Endothelial cell of umbilical vein (primary cell): ENCODE results near the gene RND2. TPM values are rescaled to one million over a fixed set of nuclear protein-coding genes. Genes with fewer than 3 reads are reported as not detected.
"Not testable (repeated sequence)": the region's sequence is repeated elsewhere in the genome, so short reads cannot be mapped to it uniquely, and the experiment has no call there.

Experiments
- BruUV-seq: library from RNA; stranded (reverse); fragments of 400-500 nt; replicated peaks from 2 replicates; lab custom pipeline; 2021; lab: Mats Ljungman, UMichigan
- CTCF ChIA-PET: fragments of 300-600, 350-600 bp; sonication (Branson Sonifier 250); formaldehyde crosslinking; loops from one replicate; lab custom pipeline; 2021; ENCODE audit warnings: antibody characterized with exemption, inconsistent platforms; lab: Charles Lee
- POLR2A ChIA-PET: fragments of 300-600, 350-600 bp; sonication (Branson Sonifier 250); formaldehyde crosslinking; loops from one replicate; lab custom pipeline; 2021; ENCODE audit warnings: antibody characterized with exemption, inconsistent platforms; lab: Charles Lee
- DNase-seq: peaks from one replicate; pipeline ENCODE4 v3.0.0-alpha.2; 2011; ENCODE audit warnings: low read depth, low spot score
- FAIRE-seq: peaks from 2 replicates; lab custom pipeline; 2011; peaks lifted over from hg19 to GRCh38; lab: Jason Lieb, UNC
- H2AFZ ChIP-seq: 2 replicates; pipeline ENCODE4 v1.6.0; 2012; ENCODE audit warnings: low read depth, low read length, control low read depth, inconsistent platforms
- H3K27ac ChIP-seq: 2 replicates; pipeline ENCODE4 v1.5.1; 2011; ENCODE audit warnings: low read depth, mild to moderate bottlenecking, control low read depth, low read length, moderate library complexity; ENCODE audit not compliant: insufficient read depth
- H3K27me3 ChIP-seq, 2 experiments: 2 replicates each; pipeline versions ENCODE4 v1.6.0 to v1.6.1; 2011; ENCODE audit warnings: low read length in 2 of 2, mixed read lengths in 1 of 2; ENCODE audit not compliant: control insufficient read depth in 2 of 2, insufficient read depth in 2 of 2
- H3K36me3 ChIP-seq, 2 experiments: 2 replicates in 1 of 2; 3 replicates in 1 of 2; pipeline ENCODE4 v1.5.1; 2011; ENCODE audit warnings: low read length in 2 of 2, mild to moderate bottlenecking in 1 of 2, moderate library complexity in 1 of 2; ENCODE audit not compliant: control insufficient read depth in 2 of 2, insufficient read depth in 2 of 2; ENCODE audit errors: extremely low read depth in 1 of 2
- H3K4me1 ChIP-seq: 3 replicates; pipeline ENCODE4 v1.5.1; 2011; ENCODE audit warnings: mild to moderate bottlenecking, low read length; ENCODE audit not compliant: control insufficient read depth, insufficient read depth; ENCODE audit errors: extremely low read depth
- H3K4me2 ChIP-seq: 2 replicates; pipeline ENCODE4 v1.6.1; 2011; ENCODE audit warnings: low read length, control low read depth, mixed read lengths; ENCODE audit not compliant: insufficient read depth
- H3K4me3 ChIP-seq, 3 experiments: fragments of 200-600 bp in 1 of 3; sonication (generic), shearing (Covaris generic) in 1 of 3; replicated peaks in 1 of 3; 2 replicates each; pipeline ENCODE4 v1.5.1; 2011 to 2016; ENCODE audit warnings: control low read depth in 3 of 3, low read length in 3 of 3, mild to moderate bottlenecking in 2 of 3, inconsistent platforms in 1 of 3, low read depth in 1 of 3, moderate library complexity in 1 of 3; ENCODE audit not compliant: insufficient read depth in 1 of 3
- H3K79me2 ChIP-seq: 2 replicates; pipeline ENCODE4 v1.6.0; 2012; ENCODE audit warnings: low read length, inconsistent platforms; ENCODE audit not compliant: control insufficient read depth, insufficient read depth
- H3K9ac ChIP-seq: replicated peaks from 2 replicates; pipeline ENCODE3; 2011; ENCODE audit warnings: low read length, control low read depth; ENCODE audit not compliant: insufficient read depth; ENCODE audit errors: extremely low read depth
- H3K9me1 ChIP-seq: replicated peaks from 3 replicates; pipeline ENCODE4 v1.6.0; 2011; ENCODE audit warnings: mild to moderate bottlenecking, low read length; ENCODE audit not compliant: control insufficient read depth, insufficient read depth; ENCODE audit errors: extremely low read depth
- H3K9me3 ChIP-seq: replicated peaks from 2 replicates; pipeline ENCODE4 v1.5.1; 2012; ENCODE audit warnings: low read length, inconsistent platforms; ENCODE audit not compliant: control insufficient read depth, insufficient read depth
- H4K20me1 ChIP-seq: replicated peaks from 2 replicates; pipeline ENCODE3; 2011; ENCODE audit warnings: mild to moderate bottlenecking, low read length; ENCODE audit not compliant: control insufficient read depth, insufficient read depth; ENCODE audit errors: extremely low read depth
- EZH2 ChIP-seq: IDR thresholded peaks from 2 replicates; pipeline ENCODE4 v1.6.1; 2012; ENCODE audit warnings: borderline replicate concordance, low read depth, mild to moderate bottlenecking, moderate library complexity, low read length, inconsistent platforms; ENCODE audit not compliant: severe bottlenecking
- FOS ChIP-seq: IDR thresholded peaks from 2 replicates; pipeline ENCODE4 v1.6.1; 2011; ENCODE audit warnings: mild to moderate bottlenecking, low read length, moderate library complexity, borderline replicate concordance; ENCODE audit not compliant: insufficient read depth
- GATA2 ChIP-seq: IDR thresholded peaks from 2 replicates; pipeline ENCODE4 v1.7.0; 2011; ENCODE audit warnings: low read depth, mild to moderate bottlenecking, moderate library complexity, mixed read lengths, low read length; ENCODE audit not compliant: insufficient read length, insufficient read depth
- JUN ChIP-seq: IDR thresholded peaks from 2 replicates; pipeline ENCODE4 v1.6.1; 2011; ENCODE audit warnings: borderline replicate concordance, low read depth; ENCODE audit not compliant: insufficient read length, insufficient read depth
- MYC ChIP-seq: IDR thresholded peaks from one replicate; pipeline ENCODE4 v1.6.1; 2011; ENCODE audit warnings: mild to moderate bottlenecking, low read depth, low read length
- POLR2A ChIP-seq: IDR thresholded peaks from 2 replicates; pipeline ENCODE4 v1.6.1; 2012; ENCODE audit warnings: low read depth, mild to moderate bottlenecking, control low read depth, low read length
- POLR2AphosphoS5 ChIP-seq: IDR thresholded peaks from 2 replicates; pipeline ENCODE4 v1.6.1; 2012; ENCODE audit warnings: low read depth, mild to moderate bottlenecking, control low read depth, low read length, moderate library complexity; ENCODE audit not compliant: insufficient read depth
- dilution Hi-C: fragments of 300-500 bp; cut with MboI; formaldehyde crosslinking; loops from one replicate; pipeline ENCODE4 v1.15.0; 2019; ENCODE audit warnings: low sequenced_read_pairs; ENCODE audit not compliant: extremely low pct_ligation_motif_present
- intact Hi-C: fragments of 100-400 bp; cut with micrococcal nuclease; formaldehyde crosslinking; loops from one replicate; pipeline ENCODE4 v1.10.0; 2022
- polyA plus RNA-seq, 4 experiments: library from polyadenylated mRNA; depleted of rRNA in 3 of 4; stranded (reverse) in 3 of 4; unstranded in 1 of 4; fragments of >200 nt; gene quantifications; 2 replicates each; pipeline versions ENCODE4 v1.2.1 to v1.2.3, GENCODE V29; 2011 to 2012; ENCODE audit warnings: missing spikeins in 1 of 4
- total RNA-seq: library from RNA; stranded (reverse); gene quantifications from 2 replicates; pipeline ENCODE4 v1.2.3, GENCODE V29; 2021
- TF ChIP-seq, protein P1 (sequence below), 2 donors: IDR thresholded peaks; 1 replicate in 1 of 2; 2 replicates in 1 of 2; pipeline ENCODE4 v1.5.1; 2011; ENCODE audit warnings: low read length in 2 of 2, mild to moderate bottlenecking in 2 of 2, moderate library complexity in 2 of 2, control low read depth in 1 of 2, inconsistent platforms in 1 of 2, low read depth in 1 of 2; ENCODE audit not compliant: insufficient read depth in 1 of 2; ENCODE audit errors: extremely low read depth in 1 of 2
- TF ChIP-seq, protein P2 (sequence below): IDR thresholded peaks from 2 replicates; pipeline ENCODE4 v1.6.1; 2011; ENCODE audit not compliant: insufficient read depth, insufficient read length

Gene RND2
- total and polyA plus RNA-seq, 2 donors (not counting 3 experiments of a cell fraction or from before 2014, with no cell fraction given), result 0.81 to 0.97 TPM

DNA sequence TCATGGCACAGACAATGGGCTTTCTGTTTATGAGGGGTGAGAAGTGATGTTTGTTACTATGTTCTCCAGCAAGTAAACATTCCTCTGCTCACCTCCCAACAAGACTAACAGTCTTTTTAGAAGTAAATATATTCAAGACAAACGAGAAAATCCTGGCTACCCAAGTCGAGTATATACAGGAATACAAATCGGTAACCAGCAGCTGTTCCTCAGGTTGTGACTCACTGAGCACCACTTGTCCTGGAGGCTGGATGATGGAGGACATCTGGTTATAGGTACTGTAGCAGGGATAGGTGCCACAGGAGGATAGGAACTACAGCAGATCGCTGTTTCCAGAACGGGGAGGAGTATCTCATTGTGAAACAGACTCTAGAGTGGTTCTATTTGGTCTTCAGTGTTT lies 32.2 kb upstream of the RND2 start:
- no peaks in the 10 kb centered on the region for H3K27me3 ChIP-seq
- no peak for DNase-seq
- H2AFZ ChIP-seq, result no peak overlapping the region
- H3K4me3 ChIP-seq, result no peak overlapping the region
- no peak for TF ChIP-seq EZH2
- no peak for TF ChIP-seq FOS
- TF ChIP-seq MYC, result no peak
- no peak for TF ChIP-seq JUN
- TF ChIP-seq POLR2A, result no peak
- TF ChIP-seq POLR2AphosphoS5, result no peak
- TF ChIP-seq, protein P1, sequence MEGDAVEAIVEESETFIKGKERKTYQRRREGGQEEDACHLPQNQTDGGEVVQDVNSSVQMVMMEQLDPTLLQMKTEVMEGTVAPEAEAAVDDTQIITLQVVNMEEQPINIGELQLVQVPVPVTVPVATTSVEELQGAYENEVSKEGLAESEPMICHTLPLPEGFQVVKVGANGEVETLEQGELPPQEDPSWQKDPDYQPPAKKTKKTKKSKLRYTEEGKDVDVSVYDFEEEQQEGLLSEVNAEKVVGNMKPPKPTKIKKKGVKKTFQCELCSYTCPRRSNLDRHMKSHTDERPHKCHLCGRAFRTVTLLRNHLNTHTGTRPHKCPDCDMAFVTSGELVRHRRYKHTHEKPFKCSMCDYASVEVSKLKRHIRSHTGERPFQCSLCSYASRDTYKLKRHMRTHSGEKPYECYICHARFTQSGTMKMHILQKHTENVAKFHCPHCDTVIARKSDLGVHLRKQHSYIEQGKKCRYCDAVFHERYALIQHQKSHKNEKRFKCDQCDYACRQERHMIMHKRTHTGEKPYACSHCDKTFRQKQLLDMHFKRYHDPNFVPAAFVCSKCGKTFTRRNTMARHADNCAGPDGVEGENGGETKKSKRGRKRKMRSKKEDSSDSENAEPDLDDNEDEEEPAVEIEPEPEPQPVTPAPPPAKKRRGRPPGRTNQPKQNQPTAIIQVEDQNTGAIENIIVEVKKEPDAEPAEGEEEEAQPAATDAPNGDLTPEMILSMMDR (IDR thresholded peaks at IDR 0.05; ENCODE audit: extremely low read depth in 1 of 2, insufficient read depth in 1 of 2, low read depth in 1 of 2, low read length in 2 of 2), result no peak
- TF ChIP-seq, protein P2, sequence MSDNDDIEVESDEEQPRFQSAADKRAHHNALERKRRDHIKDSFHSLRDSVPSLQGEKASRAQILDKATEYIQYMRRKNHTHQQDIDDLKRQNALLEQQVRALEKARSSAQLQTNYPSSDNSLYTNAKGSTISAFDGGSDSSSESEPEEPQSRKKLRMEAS, result no peak
- TF ChIP-seq GATA2, result no peak
- no peaks in the 10 kb centered on the region for H4K20me1 ChIP-seq
- H3K27ac ChIP-seq, result no peak overlapping the region
- no peaks in the 10 kb centered on the region for H3K79me2 ChIP-seq
- peaks cover 16 to 22% of the 10 kb centered on the region in 2 experiments for H3K36me3 ChIP-seq
- ChIA-PET CTCF (no interaction called here), POLR2A (no interaction called here)
- H3K9ac ChIP-seq, result no peak overlapping the region
- H3K4me2 ChIP-seq, result no peak overlapping the region
- FAIRE-seq, result no peak
- H3K9me3 ChIP-seq, result no peaks in the 10 kb centered on the region
- H3K4me1 ChIP-seq, result peaks cover 12% of the 10 kb centered on the region
- intact Hi-C loops (no loop called here), dilution Hi-C loops (no loop called here)
- BruUV-seq, result no TSS peak
- H3K9me1 ChIP-seq, result no peaks in the 10 kb centered on the region

DNA sequence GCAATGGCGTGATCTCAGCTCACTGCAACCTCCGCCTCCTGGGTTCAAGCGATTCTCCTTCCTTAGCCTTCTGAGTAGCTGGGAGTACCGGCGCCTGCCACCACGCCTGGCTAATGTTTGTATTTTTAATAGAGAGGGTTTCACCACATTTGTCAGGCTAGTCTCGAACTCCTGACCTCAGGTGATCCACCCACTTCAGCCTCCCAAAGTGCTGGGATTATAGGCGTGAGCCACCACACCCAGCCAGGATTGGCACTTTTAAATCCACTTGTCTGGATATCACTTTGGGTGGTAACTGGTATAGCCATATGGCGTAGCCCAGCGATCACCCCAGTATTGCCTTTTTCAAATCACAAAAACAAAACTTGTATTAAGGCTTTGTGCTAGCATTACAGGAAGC lies 31.1 kb upstream of the RND2 start:
- dilution Hi-C loops, H3K9me3 ChIP-seq, H3K9ac ChIP-seq, POLR2A ChIA-PET, H3K4me2 ChIP-seq, H3K27ac ChIP-seq, H4K20me1 ChIP-seq, H3K79me2 ChIP-seq, intact Hi-C loops, H3K4me3 ChIP-seq, H2AFZ ChIP-seq, H3K27me3 ChIP-seq, H3K9me1 ChIP-seq, DNase-seq, BruUV-seq, FAIRE-seq: not testable (repeated sequence)
- peaks cover 13 to 18% of the 10 kb centered on the region in 2 experiments for H3K36me3 ChIP-seq
- CTCF ChIA-PET, result interaction anchor here (1.8 kb wide), 1 partner anchor 8 kb away, joined by 4 read pairs; no protein-coding TSS in a partner anchor
- H3K4me1 ChIP-seq, result peaks cover 12% of the 10 kb centered on the region
